Thyroid gland (tissue), 4 donors: ENCODE data around the gene MCL1. TPM values are rescaled to one million over a fixed set of nuclear protein-coding genes. Genes with fewer than 3 reads are reported as not detected.

Experiments used
- DNase-seq, 2 donors: peaks; one replicate each; pipeline ENCODE4 v3.0.0-alpha.2; 2019
- H3K27ac ChIP-seq, 3 donors: fragments of 200-600 bp; sonication (generic); 1 replicate in 2 of 3; 2 replicates in 1 of 3; pipeline ENCODE4 v1.5.1; 2016 to 2019; ENCODE audit warnings: mild to moderate bottlenecking in 1 of 3, moderate library complexity in 1 of 3
- H3K27me3 ChIP-seq: fragments of 200-600 bp; sonication (generic); one replicate; pipeline ENCODE4 v1.5.1; 2019
- H3K36me3 ChIP-seq, 2 donors: fragments of 200-600 bp; sonication (generic); one replicate each; pipeline ENCODE4 v1.5.1; 2016 to 2019
- H3K4me1 ChIP-seq, 2 donors: fragments of 200-600 bp; sonication (generic); one replicate each; pipeline ENCODE4 v1.5.1; 2017 to 2019
- H3K4me3 ChIP-seq, 3 donors: fragments of 200-600 bp; sonication (generic); replicated peaks in 1 of 3; 1 replicate in 2 of 3; 2 replicates in 1 of 3; pipeline ENCODE4 v1.5.1; 2016; ENCODE audit warnings: mild to moderate bottlenecking in 1 of 3
- H3K9me3 ChIP-seq: fragments of 200-600 bp; sonication (generic); one replicate; pipeline ENCODE4 v1.5.1; 2017
- CTCF ChIP-seq, 6 experiments: fragments of 200-600 bp in 3 of 6; fragments of 450-650 bp in 3 of 6; sonication (generic) in 3 of 6; IDR thresholded peaks; one replicate each; pipeline ENCODE4 v1.5.1; 2016 to 2019; ENCODE audit warnings: antibody characterized with exemption in 6 of 6, mild to moderate bottlenecking in 2 of 6, inconsistent platforms in 1 of 6, moderate library complexity in 1 of 6
- POLR2A ChIP-seq, 2 donors: fragments of 450-650 bp; IDR thresholded peaks; one replicate each; pipeline ENCODE4 v1.6.1; 2017; ENCODE audit warnings: antibody characterized with exemption in 2 of 2, mild to moderate bottlenecking in 2 of 2, moderate library complexity in 1 of 2
- WGBS, 2 donors: methylation state at CpG; one replicate each; pipeline ENCODE4 v1.1.5; 2017; 5-methylcytosine and 5-hydroxymethylcytosine counted together
- intact Hi-C: fragments of 100-400 bp; cut with DNase I; formaldehyde crosslinking; loops from one replicate; pipeline ENCODE4 v1.15.1; 2023
- total RNA-seq, 4 donors: library from RNA; depleted of rRNA; stranded (reverse); fragments of >200 nt; gene quantifications; one replicate each; pipeline ENCODE4 v1.2.3, GENCODE V29; 2016

The MCL1 gene
- total RNA-seq, 4 donors from 2014 or later: 164 to 313 (median 203) TPM

GRCh38 chr1:150548324-150548631 is 31.1 kb downstream of the MCL1 start:
- H3K36me3 ChIP-seq: no peaks in the 10 kb centered on the region
- 56 to 64% methylated on average over 4 of the region's 4 CpGs for WGBS, 2 donors
- H3K4me1 ChIP-seq: peaks cover 6 to 40% of the 10 kb centered on the region in 2 donors
- H3K9me3 ChIP-seq: no peaks in the 10 kb centered on the region
- no peak overlapping the region for H3K27ac ChIP-seq
- no peaks in the 10 kb centered on the region for H3K27me3 ChIP-seq
- H3K4me3 ChIP-seq: peak overlapping the region in 1 of 3 donors; percentile 43
- intact Hi-C loops: no loop called here
- TF ChIP-seq CTCF (IDR thresholded peaks at IDR 0.05) (no peak), POLR2A (IDR thresholded peaks at IDR 0.05) (no peak)
- DNase-seq: no peak

- H3K4me1 ChIP-seq: peaks cover 6 to 23% of the 10 kb centered on the region in 2 donors
- TF ChIP-seq CTCF (IDR thresholded peaks at IDR 0.05) (no peak), POLR2A (IDR thresholded peaks at IDR 0.05) (no peak)
- 86 to 88% methylated on average over 16 of the region's 16 CpGs for WGBS, 2 donors
Measured at GRCh38 chr1:150546294-150546937, 33.0 kb downstream of the MCL1 start.

DNA sequence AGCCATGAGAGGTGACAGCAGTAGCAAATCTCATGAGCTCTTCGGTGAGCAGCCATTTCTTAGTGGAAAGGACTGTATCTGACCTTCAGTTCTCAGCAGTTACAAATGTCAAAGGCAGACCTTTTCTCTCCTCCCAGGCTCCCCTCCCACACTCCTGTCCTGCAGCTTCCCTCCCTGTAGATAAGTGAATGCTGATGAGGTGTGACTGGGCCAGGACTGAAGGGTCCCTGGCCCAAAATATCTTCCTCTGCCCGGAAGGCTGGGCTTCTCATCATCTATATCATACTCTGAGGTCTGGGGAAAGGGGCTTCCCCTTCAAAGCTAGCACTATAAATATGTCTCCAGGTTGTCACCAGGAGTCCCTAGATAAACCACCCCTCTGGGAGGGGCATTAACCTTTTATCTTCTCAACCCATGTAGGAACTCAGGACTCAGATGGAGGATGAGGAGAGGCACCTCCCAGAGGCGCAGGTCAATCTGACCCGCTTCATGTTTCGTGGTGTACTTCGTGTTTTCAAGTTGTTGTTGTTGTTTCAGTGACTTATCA is 33.9 kb downstream of the MCL1 start:
- Histone ChIP-seq H3K27me3 (no peaks in the 10 kb centered on the region), H3K4me3 (no peak overlapping the region), H3K27ac (no peak overlapping the region), H3K4me1 (peaks cover 6 to 17% of the 10 kb centered on the region in 2 donors), H3K9me3 (no peaks in the 10 kb centered on the region), H3K36me3 (no peaks in the 10 kb centered on the region)
- WGBS, 2 donors: 87% methylated on average over 6 of the region's 6 CpGs
- intact Hi-C loops: no loop called here
- TF ChIP-seq CTCF (IDR thresholded peaks at IDR 0.05): no peak
- TF ChIP-seq POLR2A (IDR thresholded peaks at IDR 0.05): no peak
- DNase-seq: no peak

More at GRCh38 chr1:150546294-150546937, 33.0 kb downstream of the MCL1 start:
- no peak for DNase-seq
- Histone ChIP-seq H3K36me3 (no peaks in the 10 kb centered on the region), H3K9me3 (no peaks in the 10 kb centered on the region), H3K27ac (no peak overlapping the region), H3K27me3 (no peaks in the 10 kb centered on the region), H3K4me3 (no peak overlapping the region)
- intact Hi-C loops: no loop called here

- no peaks in the 10 kb centered on the region for H3K9me3 ChIP-seq
- TF ChIP-seq CTCF (IDR thresholded peaks at IDR 0.05) (no peak), POLR2A (IDR thresholded peaks at IDR 0.05) (no peak)
- peaks cover 0 to 5% of the 10 kb centered on the region in 2 donors for H3K4me1 ChIP-seq
- intact Hi-C loops: no loop called here
- no peaks in the 10 kb centered on the region for H3K36me3 ChIP-seq
- no peak overlapping the region for H3K27ac ChIP-seq
- DNase-seq: no peak
- H3K27me3 ChIP-seq: no peaks in the 10 kb centered on the region
- H3K4me3 ChIP-seq: no peak overlapping the region
- 70 to 83% methylated on average over 3 of the region's 3 CpGs for WGBS, 2 donors
Measured at GRCh38 chr1:150544204-150544603, 35.2 kb downstream of the MCL1 start.

DNA sequence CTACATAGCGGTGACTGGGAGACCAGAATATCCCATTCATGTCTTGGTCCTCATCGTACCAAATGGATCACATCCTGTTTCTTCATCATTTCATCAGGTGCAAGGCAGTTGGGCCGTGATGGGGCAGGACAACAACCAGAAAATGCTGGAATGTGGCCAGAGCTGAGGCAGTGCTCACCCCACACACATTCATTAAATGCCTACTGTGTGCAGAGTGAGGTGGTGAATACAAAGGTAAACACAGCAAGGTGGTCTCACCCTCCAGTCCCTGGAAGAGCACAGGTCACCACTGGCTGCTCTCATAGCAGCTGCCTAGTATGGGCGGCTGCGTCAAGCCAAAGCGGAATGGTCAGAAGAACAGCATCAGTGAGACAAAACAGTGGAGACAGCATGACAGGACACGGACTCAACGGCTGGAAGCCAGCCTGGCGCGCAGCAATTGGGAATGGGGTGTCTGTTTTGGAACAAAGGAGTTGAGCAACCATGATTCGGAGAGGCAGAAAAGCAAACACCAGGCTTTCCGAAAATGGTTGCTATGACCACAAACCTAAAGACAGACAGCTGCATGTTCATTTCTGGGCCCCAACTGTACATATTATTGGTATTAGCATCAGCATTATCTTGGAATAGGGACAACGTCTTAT is 35.8 kb downstream of the MCL1 start:
- TF ChIP-seq POLR2A (IDR thresholded peaks at IDR 0.05): no peak
- no peak for TF ChIP-seq CTCF (IDR thresholded peaks at IDR 0.05)
- Histone ChIP-seq H3K4me3 (no peak overlapping the region), H3K36me3 (no peaks in the 10 kb centered on the region), H3K27me3 (no peaks in the 10 kb centered on the region), H3K27ac (no peak overlapping the region), H3K4me1 (peaks cover 0 to 5% of the 10 kb centered on the region in 2 donors), H3K9me3 (no peaks in the 10 kb centered on the region)
- no peak for DNase-seq
- 82 to 86% methylated on average over 13 of the region's 13 CpGs for WGBS, 2 donors
- intact Hi-C loops: no loop called here
